ENCODE results near the gene NCKAP5.

NCKAP5 gene

DNA sequence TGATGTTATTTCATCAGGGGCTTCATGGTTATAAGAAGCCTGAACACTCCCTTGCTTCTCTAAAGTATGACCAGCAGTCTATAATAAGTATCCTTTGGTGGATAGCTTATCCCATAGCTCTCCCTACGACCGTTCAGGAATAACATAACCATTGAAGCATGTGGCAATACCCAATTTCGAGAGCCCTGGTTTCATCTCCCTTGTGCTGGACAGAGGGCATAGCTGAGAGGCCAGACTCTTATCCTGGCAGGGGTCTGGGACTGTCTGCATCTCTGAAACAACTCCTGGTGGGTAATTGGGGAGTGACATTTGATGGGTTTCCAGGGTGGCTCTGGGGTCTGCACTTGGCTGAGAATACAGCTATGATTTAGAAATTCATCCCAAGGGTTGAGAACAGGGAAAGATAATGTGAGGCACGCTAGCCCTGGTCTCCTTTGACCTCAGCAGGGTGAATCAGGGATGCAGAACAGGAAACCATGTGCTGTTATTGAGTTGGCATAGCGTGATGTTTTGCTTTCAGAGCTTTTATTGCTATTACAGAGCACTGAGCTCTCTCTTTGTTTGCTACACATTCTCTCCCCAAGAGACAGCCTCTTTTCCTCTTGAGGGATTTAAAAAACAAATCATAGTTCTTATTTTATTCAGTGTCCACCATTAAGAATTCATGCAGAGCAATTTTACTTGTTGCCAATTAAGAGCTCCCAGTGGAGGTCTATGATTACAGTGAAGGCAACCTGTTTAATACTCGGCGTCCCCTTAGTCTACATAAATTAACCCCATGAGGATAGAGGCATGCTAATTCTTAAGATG is 274.5 kb downstream of the NCKAP5 start:
- DNase-seq (ENCODE audit: low read depth), result no peak
- H3K4me3 ChIP-seq (ENCODE audit: low read length), result no peak overlapping the region
- no peak for TF ChIP-seq CTCF (IDR thresholded peaks at IDR 0.05; ENCODE audit: insufficient read depth, low read depth, low read length, missing control alignments)

GRCh38 chr2:133292259-133292658 is 276.0 kb downstream of the NCKAP5 start:
- no peak overlapping the region for H3K4me3 ChIP-seq (ENCODE audit: low read length)
- TF ChIP-seq CTCF (IDR thresholded peaks at IDR 0.05; ENCODE audit: insufficient read depth, low read depth, low read length, missing control alignments), result no peak
- no peak for DNase-seq (ENCODE audit: low read depth)

DNA sequence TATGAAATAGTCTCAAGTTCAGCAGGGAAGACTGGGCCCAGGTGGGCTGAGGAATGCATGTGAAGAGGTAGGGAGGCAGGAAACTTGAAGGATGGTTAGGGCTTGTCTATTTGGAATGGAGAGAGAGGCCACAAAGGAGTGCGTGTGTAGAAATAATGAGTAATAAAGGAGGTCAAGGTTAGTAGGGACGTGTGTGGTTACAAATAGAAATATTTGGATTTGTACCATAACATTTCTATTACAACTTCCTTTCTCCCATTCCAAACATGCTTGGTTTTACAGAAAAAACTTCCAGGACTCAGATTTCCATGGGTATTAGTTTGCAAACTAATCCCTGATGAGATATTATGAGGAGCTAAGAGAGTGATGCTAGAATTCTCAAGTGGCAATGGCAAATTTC is 280.6 kb downstream of the NCKAP5 start:
- no peak for TF ChIP-seq CTCF (IDR thresholded peaks at IDR 0.05; ENCODE audit: insufficient read depth, low read depth, low read length, missing control alignments)
- H3K4me3 ChIP-seq (ENCODE audit: low read length), result no peak overlapping the region
- no peak for DNase-seq (ENCODE audit: low read depth)

GRCh38 chr2:133286326-133286922 is 281.8 kb downstream of the NCKAP5 start:
- TF ChIP-seq CTCF (IDR thresholded peaks at IDR 0.05; ENCODE audit: insufficient read depth, low read depth, low read length, missing control alignments), result no peak
- H3K4me3 ChIP-seq (ENCODE audit: low read length), result no peak overlapping the region
- DNase-seq (ENCODE audit: low read depth), result peak; percentile 40

DNA sequence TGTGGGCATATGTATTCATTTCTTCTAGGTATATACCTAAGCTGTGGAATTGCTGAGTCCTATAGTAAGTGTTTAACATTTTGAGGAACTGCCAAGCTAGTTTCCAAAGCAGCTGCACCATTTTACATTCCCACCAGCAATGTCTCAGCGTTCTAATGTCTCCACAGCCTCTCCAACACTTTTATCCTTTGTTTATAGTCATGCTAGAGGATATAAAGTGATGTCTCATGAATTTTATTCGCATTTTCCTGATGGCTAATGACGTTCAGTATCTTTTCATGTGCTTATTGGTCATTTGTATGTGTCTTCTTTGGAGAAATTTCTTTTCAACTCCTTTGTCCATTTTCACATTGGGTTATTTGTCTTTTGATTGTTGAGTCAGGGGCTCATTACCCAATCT is 295.2 kb downstream of the NCKAP5 start:
- TF ChIP-seq CTCF (IDR thresholded peaks at IDR 0.05; ENCODE audit: insufficient read depth, low read depth, low read length, missing control alignments), result no peak
- no peak for DNase-seq (ENCODE audit: low read depth)
- no peak overlapping the region for H3K4me3 ChIP-seq (ENCODE audit: low read length)

DNA sequence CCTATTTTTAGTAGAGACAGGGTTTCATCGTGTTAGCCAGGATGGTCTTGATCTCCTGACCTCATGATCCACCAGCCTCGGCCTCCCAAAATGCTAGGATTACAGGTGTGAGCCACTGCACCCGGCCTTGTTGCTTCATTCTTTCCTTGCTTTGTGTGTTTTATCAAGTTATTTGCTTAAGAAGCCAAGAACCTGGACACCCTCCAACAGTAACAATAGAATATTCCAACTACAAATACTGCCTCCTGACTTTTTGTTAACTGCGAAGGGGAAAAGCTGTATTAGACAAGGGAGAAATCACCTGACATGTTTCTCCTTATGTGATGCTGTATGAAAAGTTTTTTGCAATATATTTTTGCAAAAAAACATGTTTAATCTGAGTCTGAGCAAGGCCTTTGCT is 297.2 kb downstream of the NCKAP5 start:
- no peak overlapping the region for H3K4me3 ChIP-seq (ENCODE audit: low read length)
- TF ChIP-seq CTCF (IDR thresholded peaks at IDR 0.05; ENCODE audit: insufficient read depth, low read depth, low read length, missing control alignments), result no peak
- DNase-seq (ENCODE audit: low read depth), result no peak
